H9 (cell line): ENCODE measurements around the gene RITA1. TPM values are rescaled to one million over a fixed set of nuclear protein-coding genes. Genes with fewer than 3 reads are reported as not detected.

Experiments used
- DNase-seq: peaks from one replicate; pipeline ENCODE4 v3.0.0-alpha.2; 2017
- H2AFZ ChIP-seq: one replicate; pipeline ENCODE4 v1.6.1; 2013; ENCODE audit warnings: mild to moderate bottlenecking, low read length, control low read depth, moderate library complexity
- H2AK5ac ChIP-seq: 2 replicates; pipeline ENCODE4 v1.6.1; 2013; ENCODE audit warnings: low read length, control low read depth, mixed read lengths; ENCODE audit not compliant: insufficient read length
- H2BK120ac ChIP-seq: one replicate; pipeline ENCODE4 v1.6.1; 2013; ENCODE audit warnings: low read depth, mild to moderate bottlenecking, low read length, control low read depth, inconsistent platforms; ENCODE audit not compliant: poor library complexity, severe bottlenecking
- H2BK12ac ChIP-seq: 2 replicates; pipeline ENCODE4 v1.6.1; 2013; ENCODE audit warnings: low read length, control low read depth, mixed read lengths, low read depth; ENCODE audit not compliant: insufficient read length
- H2BK15ac ChIP-seq: 2 replicates; pipeline ENCODE4 v1.6.1; 2013; ENCODE audit warnings: low read depth, low read length, control low read depth
- H2BK20ac ChIP-seq: one replicate; pipeline ENCODE4 v1.6.1; 2013; ENCODE audit warnings: low read depth, mild to moderate bottlenecking, low read length, control low read depth, inconsistent platforms; ENCODE audit not compliant: poor library complexity, severe bottlenecking
- H2BK5ac ChIP-seq: 2 replicates; pipeline ENCODE4 v1.6.1; 2013; ENCODE audit warnings: low read length, control low read depth, mixed read lengths; ENCODE audit not compliant: insufficient read length
- H3K14ac ChIP-seq: 2 replicates; pipeline ENCODE4 v1.6.1; 2013; ENCODE audit warnings: low read length, control low read depth; ENCODE audit not compliant: insufficient read depth
- H3K18ac ChIP-seq: 2 replicates; pipeline ENCODE4 v1.6.1; 2013; ENCODE audit warnings: low read depth, mild to moderate bottlenecking, mixed read lengths, low read length, control low read depth; ENCODE audit not compliant: insufficient read length
- H3K23ac ChIP-seq: 2 replicates; pipeline ENCODE4 v1.6.1; 2013; ENCODE audit warnings: low read length, control low read depth, mixed read lengths, low read depth; ENCODE audit not compliant: insufficient read length
- H3K23me2 ChIP-seq: 2 replicates; pipeline ENCODE4 v1.6.1; 2013; ENCODE audit warnings: low read depth, mild to moderate bottlenecking, mixed read lengths, low read length, control low read depth; ENCODE audit not compliant: insufficient read length, poor library complexity, severe bottlenecking
- H3K27ac ChIP-seq: 2 replicates; pipeline ENCODE4 v1.5.1; 2013; ENCODE audit warnings: low read length, control low read depth, mixed read lengths, low read depth; ENCODE audit not compliant: insufficient read length
- H3K27me3 ChIP-seq: 2 replicates; pipeline ENCODE4 v1.6.1; 2013; ENCODE audit warnings: low read length, control low read depth, inconsistent platforms; ENCODE audit not compliant: insufficient read depth
- H3K4ac ChIP-seq: 2 replicates; pipeline ENCODE4 v1.6.1; 2013; ENCODE audit warnings: low read depth, mild to moderate bottlenecking, control low read depth, inconsistent platforms, low read length, moderate library complexity
- H3K4me1 ChIP-seq: 2 replicates; pipeline ENCODE4 v1.6.1; 2013; ENCODE audit warnings: low read length, control low read depth, inconsistent platforms; ENCODE audit not compliant: insufficient read depth
- H3K4me2 ChIP-seq: 2 replicates; pipeline ENCODE4 v1.6.1; 2013; ENCODE audit warnings: low read length, control low read depth, mixed read lengths; ENCODE audit not compliant: insufficient read length, insufficient read depth
- H3K56ac ChIP-seq: 2 replicates; pipeline ENCODE4 v1.6.1; 2013; ENCODE audit warnings: low read depth, mild to moderate bottlenecking, mixed read lengths, low read length, control low read depth; ENCODE audit not compliant: insufficient read length
- H3K79me1 ChIP-seq: 2 replicates; pipeline ENCODE4 v1.6.1; 2013; ENCODE audit warnings: low read depth, mild to moderate bottlenecking, moderate library complexity, low read length, control low read depth, inconsistent platforms; ENCODE audit not compliant: insufficient read depth, poor library complexity, severe bottlenecking
- H3K79me2 ChIP-seq: 2 replicates; pipeline ENCODE4 v1.6.1; 2013; ENCODE audit warnings: low read length, control low read depth, inconsistent platforms; ENCODE audit not compliant: insufficient read depth
- H3K9ac ChIP-seq: 2 replicates; pipeline ENCODE4 v1.6.1; 2013; ENCODE audit warnings: low read length, control low read depth, mixed read lengths; ENCODE audit not compliant: insufficient read length; ENCODE audit errors: extremely low read depth
- H3K9me3 ChIP-seq: one replicate; pipeline ENCODE4 v1.6.1; 2013; ENCODE audit warnings: low read depth, low read length, inconsistent platforms; ENCODE audit not compliant: control insufficient read depth
- H3T11ph ChIP-seq: one replicate; pipeline ENCODE4 v1.6.1; 2013; ENCODE audit warnings: mild to moderate bottlenecking, low read length, control low read depth, inconsistent platforms
- H4K20me1 ChIP-seq: one replicate; pipeline ENCODE4 v1.6.1; 2013; ENCODE audit not compliant: control insufficient read depth, insufficient read length, insufficient read depth
- H4K5ac ChIP-seq: 2 replicates; pipeline ENCODE4 v1.6.1; 2013; ENCODE audit warnings: low read depth, mild to moderate bottlenecking, mixed read lengths, low read length, control low read depth; ENCODE audit not compliant: insufficient read length
- H4K8ac ChIP-seq: replicated peaks from 2 replicates; pipeline ENCODE4 v1.6.1; 2013; ENCODE audit warnings: low read length, control low read depth, mixed read lengths, low read depth; ENCODE audit not compliant: insufficient read length
- H4K91ac ChIP-seq: 2 replicates; pipeline ENCODE4 v1.6.1; 2013; ENCODE audit warnings: low read depth, mild to moderate bottlenecking, moderate library complexity, mixed read lengths, low read length, control low read depth; ENCODE audit not compliant: insufficient read length
- H3K27ac Mint-ChIP-seq, 3 experiments: 2 replicates in 2 of 3; 3 replicates in 1 of 3; pipeline ENCODE4 v1.8.0; 2020 to 2021; ENCODE audit warnings: mixed read lengths in 3 of 3, mild to moderate bottlenecking in 1 of 3, moderate library complexity in 1 of 3
- H3K27me3 Mint-ChIP-seq: 2 replicates; pipeline ENCODE4 v1.8.0; 2021; ENCODE audit warnings: low read depth, mild to moderate bottlenecking, moderate library complexity, mixed read lengths
- H3K36me3 Mint-ChIP-seq, 3 experiments: 2 replicates in 2 of 3; 3 replicates in 1 of 3; pipeline ENCODE4 v1.8.0; 2020 to 2021; ENCODE audit warnings: low read depth in 3 of 3, mixed read lengths in 3 of 3; ENCODE audit not compliant: insufficient read depth in 1 of 3
- H3K4me1 Mint-ChIP-seq, 2 experiments: 2 replicates each; pipeline ENCODE4 v1.8.0; 2020; ENCODE audit warnings: mixed read lengths in 2 of 2
- H3K4me3 Mint-ChIP-seq, 2 experiments: 2 replicates in 1 of 2; 3 replicates in 1 of 2; pipeline ENCODE4 v1.8.0; 2020 to 2021; ENCODE audit warnings: mild to moderate bottlenecking in 2 of 2, mixed read lengths in 2 of 2, moderate library complexity in 1 of 2
- H3K9me3 Mint-ChIP-seq, 2 experiments: 2 replicates in 1 of 2; 3 replicates in 1 of 2; pipeline ENCODE4 v1.8.0; 2020; ENCODE audit warnings: mild to moderate bottlenecking in 2 of 2, mixed read lengths in 2 of 2, moderate library complexity in 1 of 2
- WGBS: extraction: QIAGEN DNeasy Blood & Tissue Kit; methylation state at CpG from one replicate; pipeline ENCODE4 v1.1.7; 2013; ENCODE audit warnings: missing lambda C conversion rate, low lambda C conversion rate, mixed read lengths; ENCODE audit not compliant: insufficient read length; ENCODE audit errors: extremely low coverage; 5-methylcytosine and 5-hydroxymethylcytosine counted together
- total RNA-seq: library from RNA; stranded (reverse); gene quantifications from 2 replicates; pipeline ENCODE4 v1.2.1, GENCODE V29; 2021
- TF ChIP-seq, protein P1 (sequence below): fragments of 200-600 bp; sonication (generic); conservative IDR thresholded peaks from 3 replicates; pipeline ENCODE4 v1.8.0; 2021; ENCODE audit warnings: antibody characterized with exemption, mild to moderate bottlenecking

Gene RITA1
- total RNA-seq, 1 experiment from 2014 or later: 26.1 TPM

DNA sequence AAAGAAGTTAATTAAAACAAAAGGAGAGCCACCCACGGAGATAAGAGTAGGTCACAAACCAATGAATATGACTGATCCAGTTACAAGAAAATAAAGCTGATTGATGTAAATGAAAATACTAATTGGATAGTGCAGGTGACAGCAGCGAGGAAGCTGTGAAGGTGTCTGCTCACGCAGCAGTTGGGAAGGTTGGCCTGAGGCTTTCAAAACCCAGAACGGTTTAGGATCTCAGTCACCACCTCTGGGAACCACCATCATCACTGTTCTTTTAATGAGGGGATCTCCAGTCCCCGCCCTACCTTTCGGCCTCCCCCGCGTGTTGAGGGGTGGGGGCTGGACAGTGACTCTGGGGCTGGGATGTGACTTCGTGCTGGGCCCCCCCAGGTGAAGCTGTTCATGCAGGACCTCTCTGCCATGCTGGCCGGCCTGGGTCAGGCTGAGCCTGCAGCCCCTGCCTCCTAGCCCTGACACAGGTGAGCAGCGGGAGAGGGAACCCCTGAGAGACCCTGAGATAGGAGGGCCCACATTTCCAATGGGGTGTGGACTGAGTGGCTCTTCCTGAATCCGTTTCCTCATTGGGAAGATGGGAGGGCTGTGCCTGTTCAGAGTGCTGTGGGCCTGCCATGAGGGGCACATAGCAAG is 28.2 kb upstream of the RITA1 start:
- Histone ChIP-seq H2BK15ac (no peak overlapping the region), H2BK120ac (no peak overlapping the region), H3K79me1 (no peaks in the 10 kb centered on the region), H3K79me2 (no peaks in the 10 kb centered on the region), H3K4me1 (peaks cover 1% of the 10 kb centered on the region; the same call in 1 of the 2 replicates), H3T11ph (no peak overlapping the region), H3K18ac (no peak overlapping the region), H3K27me3 (peaks cover 10% of the 10 kb centered on the region; the same call in 1 of the 2 replicates), H2AFZ (no peak overlapping the region), H4K20me1 (no peaks in the 10 kb centered on the region), H3K4ac (no peak overlapping the region), H3K14ac (no peak overlapping the region), H4K91ac (no peak overlapping the region), H4K5ac (no peak overlapping the region), H3K9me3 (no peaks in the 10 kb centered on the region), H3K56ac (no peak overlapping the region), H2AK5ac (no peak overlapping the region), H3K23me2 (peaks cover 10% of the 10 kb centered on the region), H3K23ac (no peak overlapping the region), H2BK20ac (no peak overlapping the region), H2BK5ac (no peak overlapping the region), H3K4me2 (no peak overlapping the region), H4K8ac (no peak overlapping the region), H3K27ac (no peak overlapping the region), H2BK12ac (no peak overlapping the region), H3K9ac (no peak overlapping the region)
- no CpG with 5 or more reads among the region's 12 CpGs for WGBS
- Mint-ChIP-seq H3K27me3 (peaks cover 43% of the 10 kb centered on the region), H3K4me3 (peak overlapping the region in 1 of 2 experiments; percentile 17; a peak in 1 of 5 replicates), H3K36me3 (peaks cover 16 to 48% (median 39%) of the 10 kb centered on the region in 3 experiments), H3K4me1 (peaks cover 12 to 15% of the 10 kb centered on the region in 2 experiments), H3K27ac (peak overlapping the region in 1 of 3 experiments; percentile 62; a peak in 1 of 7 replicates), H3K9me3 (no peaks in the 10 kb centered on the region; a peak in 1 of 5 replicates)
- no peak for DNase-seq
- TF ChIP-seq, protein P1, sequence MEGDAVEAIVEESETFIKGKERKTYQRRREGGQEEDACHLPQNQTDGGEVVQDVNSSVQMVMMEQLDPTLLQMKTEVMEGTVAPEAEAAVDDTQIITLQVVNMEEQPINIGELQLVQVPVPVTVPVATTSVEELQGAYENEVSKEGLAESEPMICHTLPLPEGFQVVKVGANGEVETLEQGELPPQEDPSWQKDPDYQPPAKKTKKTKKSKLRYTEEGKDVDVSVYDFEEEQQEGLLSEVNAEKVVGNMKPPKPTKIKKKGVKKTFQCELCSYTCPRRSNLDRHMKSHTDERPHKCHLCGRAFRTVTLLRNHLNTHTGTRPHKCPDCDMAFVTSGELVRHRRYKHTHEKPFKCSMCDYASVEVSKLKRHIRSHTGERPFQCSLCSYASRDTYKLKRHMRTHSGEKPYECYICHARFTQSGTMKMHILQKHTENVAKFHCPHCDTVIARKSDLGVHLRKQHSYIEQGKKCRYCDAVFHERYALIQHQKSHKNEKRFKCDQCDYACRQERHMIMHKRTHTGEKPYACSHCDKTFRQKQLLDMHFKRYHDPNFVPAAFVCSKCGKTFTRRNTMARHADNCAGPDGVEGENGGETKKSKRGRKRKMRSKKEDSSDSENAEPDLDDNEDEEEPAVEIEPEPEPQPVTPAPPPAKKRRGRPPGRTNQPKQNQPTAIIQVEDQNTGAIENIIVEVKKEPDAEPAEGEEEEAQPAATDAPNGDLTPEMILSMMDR: no peak
